HEK293 (cell line): ENCODE measurements around the gene PYGO2.

Source experiments
- ATF2 ChIP-seq: fragments of 450-650 bp; formaldehyde crosslinking; IDR thresholded peaks from 2 replicates; pipeline ENCODE4 v1.5.1; 2016; ENCODE audit warnings: missing biosample characterization, missing genetic modification characterization, low read depth
- EGR2 ChIP-seq: fragments of 450-650 bp; formaldehyde crosslinking; IDR thresholded peaks from 2 replicates; pipeline ENCODE4 v1.5.1; 2016; ENCODE audit warnings: low read depth, missing biosample characterization, missing genetic modification characterization
- GLI4 ChIP-seq: fragments of 450-650 bp; formaldehyde crosslinking; IDR thresholded peaks from 2 replicates; pipeline ENCODE4 v1.5.1; 2016; ENCODE audit warnings: missing biosample characterization, missing genetic modification characterization
- HIC1 ChIP-seq: fragments of 450-650 bp; formaldehyde crosslinking; IDR thresholded peaks from 2 replicates; pipeline ENCODE4 v1.5.1; 2016; ENCODE audit warnings: missing biosample characterization, missing genetic modification characterization
- KLF17 ChIP-seq: fragments of 450-650 bp; formaldehyde crosslinking; IDR thresholded peaks from 2 replicates; pipeline ENCODE4 v1.5.1; 2016; ENCODE audit warnings: missing biosample characterization, missing genetic modification characterization
- KLF7 ChIP-seq: fragments of 450-650 bp; formaldehyde crosslinking; IDR thresholded peaks from 2 replicates; pipeline ENCODE4 v1.5.1; 2016; ENCODE audit warnings: missing biosample characterization, missing genetic modification characterization, borderline replicate concordance
- KLF9 ChIP-seq: fragments of 450-650 bp; formaldehyde crosslinking; IDR thresholded peaks from 2 replicates; pipeline ENCODE4 v1.5.1; 2016; ENCODE audit warnings: missing biosample characterization, missing genetic modification characterization, low read depth
- SCRT2 ChIP-seq: fragments of 450-650 bp; formaldehyde crosslinking; IDR thresholded peaks from 2 replicates; pipeline ENCODE4 v1.5.1; 2016; ENCODE audit warnings: missing biosample characterization, missing genetic modification characterization
- ZBTB11 ChIP-seq: fragments of 450-650 bp; formaldehyde crosslinking; conservative IDR thresholded peaks from 2 replicates; pipeline ENCODE4 v1.5.1; 2016; ENCODE audit warnings: low read depth, missing biosample characterization, missing genetic modification characterization
- ZBTB8A ChIP-seq: fragments of 450-650 bp; formaldehyde crosslinking; IDR thresholded peaks from 2 replicates; pipeline ENCODE4 v1.5.1; 2016; ENCODE audit warnings: missing biosample characterization, missing genetic modification characterization
- ZNF133 ChIP-seq: fragments of 450-650 bp; formaldehyde crosslinking; IDR thresholded peaks from 2 replicates; pipeline ENCODE4 v1.5.1; 2016; ENCODE audit warnings: missing biosample characterization, missing genetic modification characterization
- ZNF2 ChIP-seq: fragments of 450-650 bp; formaldehyde crosslinking; IDR thresholded peaks from 2 replicates; pipeline ENCODE4 v1.5.1; 2016; ENCODE audit warnings: missing biosample characterization, missing genetic modification characterization
- ZNF211 ChIP-seq: fragments of 450-650 bp; formaldehyde crosslinking; IDR thresholded peaks from 2 replicates; pipeline ENCODE4 v1.5.1; 2016; ENCODE audit warnings: low read depth, missing biosample characterization, missing genetic modification characterization
- ZNF248 ChIP-seq: fragments of 450-650 bp; formaldehyde crosslinking; IDR thresholded peaks from 2 replicates; pipeline ENCODE4 v1.5.1; 2017; ENCODE audit warnings: missing biosample characterization, missing genetic modification characterization
- ZNF266 ChIP-seq: fragments of 450-650 bp; formaldehyde crosslinking; IDR thresholded peaks from 2 replicates; pipeline ENCODE4 v1.5.1; 2016; ENCODE audit warnings: missing biosample characterization, missing genetic modification characterization, low read depth
- ZNF341 ChIP-seq: fragments of 450-650 bp; formaldehyde crosslinking; IDR thresholded peaks from 2 replicates; pipeline ENCODE4; 2016; ENCODE audit warnings: low read depth, missing biosample characterization, missing genetic modification characterization
- ZNF350 ChIP-seq: fragments of 450-650 bp; formaldehyde crosslinking; IDR thresholded peaks from 2 replicates; pipeline ENCODE4 v1.5.0; 2017; ENCODE audit warnings: missing biosample characterization, mild to moderate bottlenecking, missing genetic modification characterization
- ZNF362 ChIP-seq: fragments of 450-650 bp; formaldehyde crosslinking; IDR thresholded peaks from 2 replicates; pipeline ENCODE4 v1.5.1; 2016; ENCODE audit warnings: missing biosample characterization, missing genetic modification characterization
- ZNF366 ChIP-seq: fragments of 450-650 bp; formaldehyde crosslinking; conservative IDR thresholded peaks from 2 replicates; pipeline ENCODE4 v1.5.1; 2016; ENCODE audit warnings: missing biosample characterization, missing genetic modification characterization
- ZNF404 ChIP-seq: fragments of 450-650 bp; formaldehyde crosslinking; IDR thresholded peaks from 2 replicates; pipeline ENCODE4 v1.5.1; 2017; ENCODE audit warnings: missing biosample characterization, missing genetic modification characterization
- ZNF513 ChIP-seq: fragments of 450-650 bp; IDR thresholded peaks from 2 replicates; pipeline ENCODE4 v1.5.1; 2018; ENCODE audit warnings: missing biosample characterization, missing genetic modification characterization
- ZNF548 ChIP-seq: fragments of 450-650 bp; formaldehyde crosslinking; IDR thresholded peaks from 2 replicates; pipeline ENCODE4 v1.5.1; 2016; ENCODE audit warnings: missing biosample characterization, missing genetic modification characterization
- ZNF621 ChIP-seq: fragments of 450-650 bp; formaldehyde crosslinking; IDR thresholded peaks from 2 replicates; pipeline ENCODE4 v1.5.1; 2017; ENCODE audit warnings: missing biosample characterization, missing genetic modification characterization
- ZNF645 ChIP-seq: fragments of 450-650 bp; formaldehyde crosslinking; IDR thresholded peaks from 2 replicates; pipeline ENCODE4; 2016; ENCODE audit warnings: missing biosample characterization, missing genetic modification characterization
- ZNF747 ChIP-seq: fragments of 450-650 bp; formaldehyde crosslinking; IDR thresholded peaks from 2 replicates; pipeline ENCODE4 v1.5.1; 2016; ENCODE audit warnings: missing biosample characterization, missing genetic modification characterization
- ZNF830 ChIP-seq: fragments of 450-650 bp; IDR thresholded peaks from 2 replicates; pipeline ENCODE4 v1.5.0; 2018; ENCODE audit warnings: missing biosample characterization, missing genetic modification characterization, low read depth, mild to moderate bottlenecking, moderate library complexity
- ZNF837 ChIP-seq: fragments of 450-650 bp; formaldehyde crosslinking; IDR thresholded peaks from 2 replicates; pipeline ENCODE4 v1.5.1; 2016; ENCODE audit warnings: missing biosample characterization, missing genetic modification characterization
- ZSCAN16 ChIP-seq: fragments of 450-650 bp; formaldehyde crosslinking; IDR thresholded peaks from 2 replicates; pipeline ENCODE4 v1.5.1; 2016; ENCODE audit warnings: missing biosample characterization, missing genetic modification characterization
- ZXDB ChIP-seq: fragments of 450-650 bp; formaldehyde crosslinking; IDR thresholded peaks from 2 replicates; pipeline ENCODE4 v1.5.1; 2016; ENCODE audit warnings: missing biosample characterization, missing genetic modification characterization

The PYGO2 gene

GRCh38 chr1:154936555-154937084 is 25.0 kb downstream of the PYGO2 start, which contains the start of gene PMVK (continued):
- TF ChIP-seq ZNF362 (no peak), ZNF548 (tag by site-specific recombination) (no peak), ZNF133 (tag by site-specific recombination) (no peak), ATF2 (tag by site-specific recombination) (no peak), SCRT2 (tag by site-specific recombination) (peak; percentile 84), ZNF350 (tag by site-specific recombination) (no peak), KLF17 (tag by site-specific recombination) (0 out of 2 replicates have a peak, but pooled peaks have one; percentile 76), ZNF341 (peak; percentile 95), ZNF404 (no peak), ZNF621 (tag by site-specific recombination) (no peak), ZNF747 (tag by site-specific recombination) (no peak), ZNF266 (tag by site-specific recombination) (no peak; the same call in 1 of the 2 replicates), ZNF513 (no peak), ZNF211 (tag by site-specific recombination) (no peak), ZNF248 (tag by site-specific recombination) (no peak), EGR2 (tag by site-specific recombination) (no peak), ZBTB8A (tag by site-specific recombination) (peak; percentile 94), ZSCAN16 (0 out of 2 replicates have a peak, but pooled peaks have one; percentile 46), ZXDB (tag by site-specific recombination) (peak; percentile 94), ZNF2 (peak; percentile 92), ZNF837 (tag by site-specific recombination) (no peak), HIC1 (peak; percentile 48; the same call in 1 of the 2 replicates), ZNF830 (no peak), ZNF366 (tag by site-specific recombination) (peak; percentile 64; the same call in 1 of the 2 replicates), KLF7 (tag by site-specific recombination) (peak; percentile 81; the same call in 1 of the 2 replicates), KLF9 (tag by site-specific recombination) (no peak; the same call in none of the 2 replicates), ZBTB11 (tag by site-specific recombination) (peak; percentile 82), GLI4 (no peak), ZNF645 (tag by site-specific recombination) (no peak)
